ENCODE data around the gene RRAGA. TPM values are rescaled to one million over a fixed set of nuclear protein-coding genes. Genes with fewer than 3 reads are reported as not detected.

Gene RRAGA
- total RNA-seq, 1 experiment from 2014 or later: 44.7 TPM

DNA sequence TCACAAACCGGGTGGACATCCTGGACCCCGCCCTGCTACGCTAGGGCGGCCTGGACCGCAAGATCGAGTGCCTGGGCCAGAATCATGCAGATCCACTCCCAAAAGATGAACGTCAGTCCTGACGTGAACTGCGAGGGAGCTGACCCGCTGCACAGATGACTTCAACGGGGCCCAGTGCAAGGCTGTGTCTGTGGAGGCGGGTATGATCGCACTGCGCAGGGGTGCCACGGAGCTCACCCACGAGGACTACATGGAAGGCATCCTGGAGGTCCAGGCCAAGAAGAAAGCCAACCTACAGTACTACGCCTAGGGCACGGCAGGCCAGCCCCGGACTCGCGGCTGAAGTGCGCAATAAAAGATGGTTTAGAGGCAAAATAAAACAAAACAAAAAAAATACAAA, 21.4 kb upstream of the RRAGA start:
- no peak overlapping the region for H3K4me3 ChIP-seq (ENCODE audit: low read depth, low read length)
- no peaks in the 10 kb centered on the region for H3K36me3 Mint-ChIP-seq (ENCODE audit: insufficient read depth, unreplicated experiment)
- no peak overlapping the region for H3K27ac Mint-ChIP-seq (ENCODE audit: unreplicated experiment)
- peaks cover 15% of the 10 kb centered on the region for H3K27me3 Mint-ChIP-seq (ENCODE audit: insufficient read depth, unreplicated experiment)
- H3K4me3 Mint-ChIP-seq (ENCODE audit: unreplicated experiment): no peak overlapping the region
- H3K36me3 ChIP-seq (ENCODE audit: control insufficient read depth, insufficient read depth, low read length): no peaks in the 10 kb centered on the region
- no peaks in the 10 kb centered on the region for H3K9me3 ChIP-seq
- DNase-seq: no peak
- TF ChIP-seq, protein P1, sequence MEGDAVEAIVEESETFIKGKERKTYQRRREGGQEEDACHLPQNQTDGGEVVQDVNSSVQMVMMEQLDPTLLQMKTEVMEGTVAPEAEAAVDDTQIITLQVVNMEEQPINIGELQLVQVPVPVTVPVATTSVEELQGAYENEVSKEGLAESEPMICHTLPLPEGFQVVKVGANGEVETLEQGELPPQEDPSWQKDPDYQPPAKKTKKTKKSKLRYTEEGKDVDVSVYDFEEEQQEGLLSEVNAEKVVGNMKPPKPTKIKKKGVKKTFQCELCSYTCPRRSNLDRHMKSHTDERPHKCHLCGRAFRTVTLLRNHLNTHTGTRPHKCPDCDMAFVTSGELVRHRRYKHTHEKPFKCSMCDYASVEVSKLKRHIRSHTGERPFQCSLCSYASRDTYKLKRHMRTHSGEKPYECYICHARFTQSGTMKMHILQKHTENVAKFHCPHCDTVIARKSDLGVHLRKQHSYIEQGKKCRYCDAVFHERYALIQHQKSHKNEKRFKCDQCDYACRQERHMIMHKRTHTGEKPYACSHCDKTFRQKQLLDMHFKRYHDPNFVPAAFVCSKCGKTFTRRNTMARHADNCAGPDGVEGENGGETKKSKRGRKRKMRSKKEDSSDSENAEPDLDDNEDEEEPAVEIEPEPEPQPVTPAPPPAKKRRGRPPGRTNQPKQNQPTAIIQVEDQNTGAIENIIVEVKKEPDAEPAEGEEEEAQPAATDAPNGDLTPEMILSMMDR (IDR thresholded peaks at IDR 0.05; ENCODE audit: insufficient read depth in 1 of 2, low read depth in 1 of 2, low read length in 1 of 2, severe bottlenecking in 1 of 2, unreplicated experiment in 1 of 2): no peak
- H3K9me3 Mint-ChIP-seq (ENCODE audit: unreplicated experiment): no peaks in the 10 kb centered on the region
- intact Hi-C loops (cut with micrococcal nuclease; ENCODE audit: unreplicated experiment): loop anchor here (2.0 to 10.0 kb wide), 2 partner anchors 233 to 773 kb away; no protein-coding TSS in a partner anchor
- no TSS peak for BruUV-seq (replicated peaks)
- H3K4me1 Mint-ChIP-seq (ENCODE audit: low read depth, unreplicated experiment): no peaks in the 10 kb centered on the region
- CTCF ChIA-PET: interaction anchor here (0.6 kb wide), 1 partner anchor 773 kb away, joined by 3 read pairs; no protein-coding TSS in a partner anchor
- POLR2A ChIA-PET: no interaction called here
- H3K4me1 ChIP-seq: no peaks in the 10 kb centered on the region
- no peaks in the 10 kb centered on the region for H3K27me3 ChIP-seq (replicated peaks; ENCODE audit: control insufficient read depth, insufficient read depth, low read length)

DNA sequence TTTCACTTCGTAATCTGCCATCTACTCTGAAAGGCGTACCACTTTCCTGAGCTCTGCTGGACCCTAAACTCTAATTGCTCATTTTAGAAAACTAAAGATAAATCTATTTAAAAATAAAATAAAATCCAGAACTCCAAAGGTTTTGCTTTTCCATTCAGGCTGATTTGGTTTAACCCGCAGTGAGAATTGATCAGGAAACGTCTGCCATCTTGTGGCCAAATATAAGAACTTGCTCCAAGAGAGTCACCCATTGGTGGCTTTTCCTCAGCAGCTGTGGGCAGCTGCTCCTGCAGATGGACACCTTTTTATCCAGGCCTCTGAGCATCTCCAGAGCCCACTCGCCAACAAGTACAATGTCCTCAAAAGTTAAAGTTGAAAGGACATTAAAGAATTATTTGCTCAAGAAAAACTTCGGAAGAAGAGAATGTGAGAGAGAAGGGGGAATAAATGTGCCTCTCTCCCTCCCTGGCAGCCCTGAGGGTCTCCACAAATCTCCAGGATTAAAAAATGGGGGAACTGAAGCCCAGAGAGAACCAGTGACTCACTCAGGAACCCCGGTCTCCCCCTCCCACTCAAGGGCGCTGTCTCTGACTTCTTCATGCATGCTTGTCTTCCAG, 20.3 kb upstream of the RRAGA start:
- H3K27me3 Mint-ChIP-seq (ENCODE audit: insufficient read depth, unreplicated experiment): peaks cover 15% of the 10 kb centered on the region
- H3K4me3 Mint-ChIP-seq (ENCODE audit: unreplicated experiment): no peak overlapping the region
- no peaks in the 10 kb centered on the region for H3K4me1 ChIP-seq
- H3K36me3 ChIP-seq (ENCODE audit: control insufficient read depth, insufficient read depth, low read length): no peaks in the 10 kb centered on the region
- H3K9me3 ChIP-seq: no peaks in the 10 kb centered on the region
- no peaks in the 10 kb centered on the region for H3K9me3 Mint-ChIP-seq (ENCODE audit: unreplicated experiment)
- no peaks in the 10 kb centered on the region for H3K4me1 Mint-ChIP-seq (ENCODE audit: low read depth, unreplicated experiment)
- CTCF ChIA-PET: interaction anchor here (0.6 to 0.7 kb wide), 4 partner anchors 11 to 1058 kb away, joined by 3 to 4 read pairs (median 3); no protein-coding TSS in a partner anchor
- intact Hi-C loops (cut with micrococcal nuclease; ENCODE audit: unreplicated experiment): loop anchor here (1.0 to 10.0 kb wide), 3 partner anchors 234 to 774 kb away; no protein-coding TSS in a partner anchor
- H3K27me3 ChIP-seq (replicated peaks; ENCODE audit: control insufficient read depth, insufficient read depth, low read length): no peaks in the 10 kb centered on the region
- POLR2A ChIA-PET: no interaction called here
- peak in 1 of 2 experiments; percentile 49 for DNase-seq
- BruUV-seq (replicated peaks): no TSS peak
- H3K27ac Mint-ChIP-seq (ENCODE audit: unreplicated experiment): no peak overlapping the region
- TF ChIP-seq, protein P1 (IDR thresholded peaks at IDR 0.05; ENCODE audit: insufficient read depth in 1 of 2, low read depth in 1 of 2, low read length in 1 of 2, severe bottlenecking in 1 of 2, unreplicated experiment in 1 of 2): peak; percentile 55 to 58
- no peaks in the 10 kb centered on the region for H3K36me3 Mint-ChIP-seq (ENCODE audit: insufficient read depth, unreplicated experiment)
- H3K4me3 ChIP-seq (ENCODE audit: low read depth, low read length): no peak overlapping the region

DNA sequence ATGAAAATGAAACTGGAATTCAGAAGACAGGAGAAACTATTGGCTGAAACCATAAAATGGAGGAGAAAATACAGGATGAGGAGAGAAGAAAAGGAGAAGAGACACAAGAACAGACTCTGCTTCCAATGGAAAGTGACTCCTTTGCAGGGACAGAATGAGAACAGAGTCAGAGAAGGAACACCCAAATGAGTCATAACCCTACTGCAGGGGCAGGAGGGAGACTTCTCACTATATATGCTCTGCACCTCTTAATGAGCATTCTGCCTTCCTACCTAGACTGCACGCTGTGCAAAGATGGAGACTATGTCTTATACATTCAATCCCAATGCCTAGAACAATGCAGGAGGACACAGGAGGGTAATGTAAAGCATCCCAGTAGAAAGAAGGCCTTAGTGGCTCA, 18.3 kb upstream of the RRAGA start:
- no peaks in the 10 kb centered on the region for H3K36me3 ChIP-seq (ENCODE audit: control insufficient read depth, insufficient read depth, low read length)
- no peak overlapping the region for H3K4me3 Mint-ChIP-seq (ENCODE audit: unreplicated experiment)
- no peaks in the 10 kb centered on the region for H3K9me3 Mint-ChIP-seq (ENCODE audit: unreplicated experiment)
- intact Hi-C loops (cut with micrococcal nuclease; ENCODE audit: unreplicated experiment): no loop called here
- no peaks in the 10 kb centered on the region for H3K9me3 ChIP-seq
- no peaks in the 10 kb centered on the region for H3K4me1 Mint-ChIP-seq (ENCODE audit: low read depth, unreplicated experiment)
- no peaks in the 10 kb centered on the region for H3K27me3 ChIP-seq (replicated peaks; ENCODE audit: control insufficient read depth, insufficient read depth, low read length)
- ChIA-PET POLR2A (no interaction called here), CTCF (no interaction called here)
- TF ChIP-seq, protein P1 (IDR thresholded peaks at IDR 0.05; ENCODE audit: insufficient read depth in 1 of 2, low read depth in 1 of 2, low read length in 1 of 2, severe bottlenecking in 1 of 2, unreplicated experiment in 1 of 2): no peak
- H3K27ac Mint-ChIP-seq (ENCODE audit: unreplicated experiment): no peak overlapping the region
- H3K4me3 ChIP-seq (ENCODE audit: low read depth, low read length): no peak overlapping the region
- no peaks in the 10 kb centered on the region for H3K36me3 Mint-ChIP-seq (ENCODE audit: insufficient read depth, unreplicated experiment)
- H3K4me1 ChIP-seq: no peaks in the 10 kb centered on the region
- BruUV-seq (replicated peaks): no TSS peak
- no peak for DNase-seq
- peaks cover 7% of the 10 kb centered on the region for H3K27me3 Mint-ChIP-seq (ENCODE audit: insufficient read depth, unreplicated experiment)

Data from Caco-2 (cell line).